HG02642 (cell line): Measurements from ENCODE around the gene PARP9.

Experiments
- ATAC-seq: cut with Tn5 transposase; IDR thresholded peaks from one replicate; pipeline ENCODE4 v1.9.1; 2021; ENCODE audit warnings: mild to moderate bottlenecking; ENCODE audit not compliant: unreplicated experiment, poor library complexity

The PARP9 gene

GRCh38 chr3:122496508-122496907 is 67.6 kb downstream of the PARP9 start:
- ATAC-seq = no peak

DNA sequence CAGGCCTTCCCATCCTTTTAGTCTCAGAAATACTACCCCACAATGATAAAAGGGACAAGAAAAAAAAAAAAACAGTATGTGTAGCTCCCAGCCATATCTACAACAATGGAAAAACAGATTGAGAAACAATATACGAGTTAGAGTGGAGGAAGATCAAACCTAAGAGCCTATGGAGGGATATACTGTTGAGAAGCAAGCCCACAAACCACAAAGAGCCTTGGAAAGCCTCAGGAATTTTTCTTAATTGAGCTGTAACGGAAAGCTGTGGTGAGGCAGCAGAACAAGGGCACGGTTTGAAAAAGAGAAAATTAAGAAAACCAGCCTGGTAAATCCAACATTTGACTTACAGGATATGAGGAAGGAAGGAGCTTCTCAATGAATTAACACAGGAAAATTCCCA is 70.8 kb downstream of the PARP9 start:
- no peak for ATAC-seq

- ATAC-seq = no peak
Observed at GRCh38 chr3:122488262-122488973, 75.7 kb downstream of the PARP9 start.

DNA sequence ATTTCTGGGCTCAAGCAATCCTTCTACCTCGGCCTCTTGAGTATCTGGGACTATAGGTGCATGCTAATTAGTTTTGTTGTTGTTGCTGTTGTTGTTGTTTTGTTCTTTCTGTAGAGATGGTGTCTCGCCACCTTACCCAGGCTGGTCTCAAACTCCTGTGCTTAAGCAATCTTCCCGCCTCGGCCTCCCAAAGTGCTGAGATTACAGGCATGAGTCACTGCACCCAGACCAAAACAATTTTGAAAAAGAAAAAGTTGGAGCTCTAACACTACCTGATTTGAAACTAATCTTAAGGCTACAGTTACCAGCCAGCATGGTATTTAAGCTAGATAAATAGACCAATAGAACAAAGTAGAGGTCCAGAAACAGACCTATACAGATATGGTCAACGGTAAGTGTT is 79.1 kb downstream of the PARP9 start:
- ATAC-seq = no peak

DNA sequence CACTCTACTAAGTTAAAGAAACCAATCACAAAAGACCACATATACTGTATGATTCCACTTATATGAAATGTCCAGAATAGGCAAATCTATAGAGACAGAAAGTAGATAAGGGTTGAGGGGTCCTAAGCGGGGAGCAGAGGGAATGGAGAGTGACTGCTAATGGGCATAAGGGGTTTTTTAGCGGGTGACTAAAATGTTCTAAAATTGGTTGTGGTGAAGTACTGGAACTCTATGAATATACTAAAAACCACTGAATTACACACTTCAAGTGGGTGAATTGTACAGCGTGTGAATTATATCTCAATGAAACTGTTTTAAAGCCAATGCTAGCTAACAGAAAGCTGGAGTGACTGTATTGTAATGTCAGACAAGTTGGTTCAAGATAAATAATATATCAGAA is 82.7 kb downstream of the PARP9 start:
- ATAC-seq = no peak
